Sigmoid colon (tissue), 7 donors: ENCODE results near the gene NEMP1. TPM values are rescaled to one million over a fixed set of nuclear protein-coding genes. Genes with fewer than 3 reads are reported as not detected.

Source experiments
- DNase-seq: peaks from one replicate; pipeline ENCODE4 v3.0.0-alpha.2; 2019
- H3K27ac ChIP-seq, 4 donors: fragments of 200-600 bp; sonication (generic); one replicate each; pipeline ENCODE4 v1.5.1; 2016 to 2019; ENCODE audit warnings: mild to moderate bottlenecking in 1 of 4
- H3K27me3 ChIP-seq, 3 donors: fragments of 200-600 bp; sonication (generic); one replicate each; pipeline ENCODE4 v1.5.1; 2019; ENCODE audit warnings: mild to moderate bottlenecking in 1 of 3
- H3K36me3 ChIP-seq, 4 donors: fragments of 200-600 bp; sonication (generic); one replicate each; pipeline ENCODE4 v1.5.1; 2016 to 2019
- H3K4me1 ChIP-seq, 4 donors: fragments of 200-600 bp; sonication (generic); one replicate each; pipeline ENCODE4 v1.5.1; 2017 to 2019
- H3K4me3 ChIP-seq, 4 donors: fragments of 200-600 bp; sonication (generic); one replicate each; pipeline ENCODE4 v1.5.1; 2017 to 2019; ENCODE audit warnings: mild to moderate bottlenecking in 2 of 4, moderate library complexity in 1 of 4
- H3K9me3 ChIP-seq, 4 donors: fragments of 200-600 bp in 3 of 4; sonication (generic) in 3 of 4; one replicate each; pipeline versions ENCODE4 v1.5.1 to v1.6.1; 2013 to 2019
- EP300 ChIP-seq, 4 donors: sonication (generic); formaldehyde crosslinking; IDR thresholded peaks; one replicate each; pipeline ENCODE4 v1.6.1; 2017; ENCODE audit warnings: antibody characterized with exemption in 4 of 4
- POLR2A ChIP-seq, 2 donors: fragments of 450-650 bp; IDR thresholded peaks; one replicate each; pipeline ENCODE4 v1.6.1; 2016; ENCODE audit warnings: antibody characterized with exemption in 2 of 2, mild to moderate bottlenecking in 2 of 2, moderate library complexity in 2 of 2
- POLR2AphosphoS5 ChIP-seq, 4 donors: sonication (generic); formaldehyde crosslinking; IDR thresholded peaks; one replicate each; pipeline ENCODE4 v1.6.1; 2017; ENCODE audit warnings: antibody characterized with exemption in 4 of 4
- WGBS, 2 donors: extraction: QIAGEN DNeasy Blood & Tissue Kit; methylation state at CpG; one replicate each; pipeline ENCODE4 v1.1.7; 2013; 5-methylcytosine and 5-hydroxymethylcytosine counted together
- intact Hi-C: fragments of 100-400 bp; cut with DNase I; formaldehyde crosslinking; loops from one replicate; pipeline ENCODE4 v1.15.1; 2023
- polyA plus RNA-seq, 3 donors: library from polyadenylated mRNA; stranded (reverse); fragments of 200-250 nt; gene quantifications; one replicate each; pipeline ENCODE4 v1.2.3, GENCODE V29; 2013
- total RNA-seq, 4 donors: library from RNA; depleted of rRNA; stranded (reverse); fragments of >200 nt; gene quantifications; one replicate each; pipeline ENCODE4 v1.1.0, GENCODE V29; 2016
- TF ChIP-seq, protein P1 (sequence below), 4 experiments: fragments of 450-650 bp in 3 of 4; fragments of 200-600 bp in 1 of 4; IDR thresholded peaks; one replicate each; pipeline ENCODE4 v1.5.1; 2016 to 2019; ENCODE audit warnings: antibody characterized with exemption in 4 of 4, mild to moderate bottlenecking in 3 of 4, moderate library complexity in 2 of 4
- donor health status: healthy with polysubstance abuse.
- donor health status: Bipolar disorder and iron deficiency.
- donor health status: healthy.

NEMP1 gene
- total and polyA plus RNA-seq, 7 donors, result 0.60 to 13.6 (median 11.5) TPM

GRCh38 chr12:57044468-57044867 is 34.1 kb downstream of the NEMP1 start:
- peaks cover 0 to 12% (median 2%) of the 10 kb centered on the region in 4 donors for H3K4me1 ChIP-seq
- no peaks in the 10 kb centered on the region for H3K9me3 ChIP-seq

GRCh38 chr12:57042695-57043094 is 35.9 kb downstream of the NEMP1 start:
- intact Hi-C loops, result no loop called here
- DNase-seq, result no peak
- no peaks in the 10 kb centered on the region for H3K9me3 ChIP-seq
- TF ChIP-seq POLR2A (IDR thresholded peaks at IDR 0.05) (no peak), EP300 (IDR thresholded peaks at IDR 0.05) (no peak), POLR2AphosphoS5 (IDR thresholded peaks at IDR 0.05) (no peak)
- TF ChIP-seq, protein P1, sequence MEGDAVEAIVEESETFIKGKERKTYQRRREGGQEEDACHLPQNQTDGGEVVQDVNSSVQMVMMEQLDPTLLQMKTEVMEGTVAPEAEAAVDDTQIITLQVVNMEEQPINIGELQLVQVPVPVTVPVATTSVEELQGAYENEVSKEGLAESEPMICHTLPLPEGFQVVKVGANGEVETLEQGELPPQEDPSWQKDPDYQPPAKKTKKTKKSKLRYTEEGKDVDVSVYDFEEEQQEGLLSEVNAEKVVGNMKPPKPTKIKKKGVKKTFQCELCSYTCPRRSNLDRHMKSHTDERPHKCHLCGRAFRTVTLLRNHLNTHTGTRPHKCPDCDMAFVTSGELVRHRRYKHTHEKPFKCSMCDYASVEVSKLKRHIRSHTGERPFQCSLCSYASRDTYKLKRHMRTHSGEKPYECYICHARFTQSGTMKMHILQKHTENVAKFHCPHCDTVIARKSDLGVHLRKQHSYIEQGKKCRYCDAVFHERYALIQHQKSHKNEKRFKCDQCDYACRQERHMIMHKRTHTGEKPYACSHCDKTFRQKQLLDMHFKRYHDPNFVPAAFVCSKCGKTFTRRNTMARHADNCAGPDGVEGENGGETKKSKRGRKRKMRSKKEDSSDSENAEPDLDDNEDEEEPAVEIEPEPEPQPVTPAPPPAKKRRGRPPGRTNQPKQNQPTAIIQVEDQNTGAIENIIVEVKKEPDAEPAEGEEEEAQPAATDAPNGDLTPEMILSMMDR (IDR thresholded peaks at IDR 0.05), result no peak
- H3K4me1 ChIP-seq, result peaks cover 0 to 2% (median 0%) of the 10 kb centered on the region in 4 donors
- no peaks in the 10 kb centered on the region for H3K36me3 ChIP-seq
- no peak overlapping the region for H3K27ac ChIP-seq
- no peak overlapping the region for H3K4me3 ChIP-seq
- WGBS, 2 donors, result 99% methylated on average over 2 of the region's 2 CpGs
- no peaks in the 10 kb centered on the region for H3K27me3 ChIP-seq

More at GRCh38 chr12:57044468-57044867, 34.1 kb downstream of the NEMP1 start:
- TF ChIP-seq POLR2A (IDR thresholded peaks at IDR 0.05) (no peak), POLR2AphosphoS5 (IDR thresholded peaks at IDR 0.05) (no peak), EP300 (IDR thresholded peaks at IDR 0.05) (no peak)
- TF ChIP-seq, protein P1 (IDR thresholded peaks at IDR 0.05), result no peak
- Histone ChIP-seq H3K36me3 (no peaks in the 10 kb centered on the region), H3K27ac (no peak overlapping the region), H3K27me3 (no peaks in the 10 kb centered on the region), H3K4me3 (no peak overlapping the region)
- intact Hi-C loops, result no loop called here
- WGBS, 2 donors, result 86 to 87% methylated on average over 6 of the region's 6 CpGs
- no peak for DNase-seq

- no peak overlapping the region for H3K27ac ChIP-seq
- no peaks in the 10 kb centered on the region for H3K27me3 ChIP-seq
- no peaks in the 10 kb centered on the region for H3K4me1 ChIP-seq
- TF ChIP-seq POLR2A (IDR thresholded peaks at IDR 0.05) (no peak), EP300 (IDR thresholded peaks at IDR 0.05) (no peak), POLR2AphosphoS5 (IDR thresholded peaks at IDR 0.05) (no peak)
- TF ChIP-seq, protein P1 (IDR thresholded peaks at IDR 0.05), result no peak
- H3K36me3 ChIP-seq, result no peaks in the 10 kb centered on the region
- no peaks in the 10 kb centered on the region for H3K9me3 ChIP-seq
- H3K4me3 ChIP-seq, result no peak overlapping the region
- intact Hi-C loops, result no loop called here
- no peak for DNase-seq
- WGBS, 2 donors, result 76 to 86% methylated on average over 2 of the region's 2 CpGs
These were observed 37.8 kb downstream of the NEMP1 start for GRCh38 chr12:57040750-57041149.

GRCh38 chr12:57040211-57040610 is 38.4 kb downstream of the NEMP1 start:
- no peak for DNase-seq
- Histone ChIP-seq H3K4me1 (no peaks in the 10 kb centered on the region), H3K9me3 (no peaks in the 10 kb centered on the region), H3K27me3 (no peaks in the 10 kb centered on the region), H3K4me3 (no peak overlapping the region), H3K27ac (no peak overlapping the region), H3K36me3 (no peaks in the 10 kb centered on the region)
- 89 to 95% methylated on average over 4 of the region's 4 CpGs for whole genome bisulfite sequencing, 2 donors
- intact Hi-C loops, result no loop called here
- TF ChIP-seq, protein P1 (IDR thresholded peaks at IDR 0.05), result no peak
- TF ChIP-seq POLR2AphosphoS5 (IDR thresholded peaks at IDR 0.05) (no peak), EP300 (IDR thresholded peaks at IDR 0.05) (no peak), POLR2A (IDR thresholded peaks at IDR 0.05) (no peak)
